Neural cell (in vitro differentiated cells): Measurements from ENCODE around the gene LSM14B. TPM values are rescaled to one million over a fixed set of nuclear protein-coding genes. Genes with fewer than 3 reads are reported as not detected.

ENCODE experiments used
- H2AFZ ChIP-seq: fragments of 200-600, 300-800 bp; sonication (generic), shearing (Covaris generic); 2 replicates; pipeline ENCODE4 v1.6.0; 2014; ENCODE audit warnings: low read depth, mild to moderate bottlenecking, antibody characterized with exemption, low read length, moderate library complexity
- H3F3A ChIP-seq: fragments of 200-600 bp; shearing (Covaris generic); 2 replicates; pipeline ENCODE4 v1.6.1; 2016; ENCODE audit warnings: mild to moderate bottlenecking, moderate library complexity, mixed read lengths, antibody characterized with exemption, low read length; ENCODE audit not compliant: insufficient read depth, poor library complexity, severe bottlenecking
- H3K27ac ChIP-seq: fragments of 200-600, 300-800 bp; sonication (generic), shearing (Covaris generic); 2 replicates; pipeline ENCODE4 v1.5.1; 2014; ENCODE audit warnings: mild to moderate bottlenecking, low read length, moderate library complexity
- H3K27me3 ChIP-seq: fragments of 300-800, 200-600 bp; sonication (generic), shearing (Covaris generic); 2 replicates; pipeline ENCODE4 v1.6.0; 2014; ENCODE audit warnings: mild to moderate bottlenecking, low read depth, low read length, moderate library complexity; ENCODE audit not compliant: insufficient read depth
- H3K36me3 ChIP-seq: fragments of 300-800, 200-600 bp; sonication (generic), shearing (Covaris generic); 2 replicates; pipeline ENCODE4 v1.5.1; 2014; ENCODE audit warnings: mild to moderate bottlenecking, antibody characterized with exemption, low read length, moderate library complexity; ENCODE audit not compliant: insufficient read depth
- H3K4me2 ChIP-seq: fragments of 300-800, 200-600 bp; sonication (generic), shearing (Covaris generic); 2 replicates; pipeline ENCODE4 v1.6.0; 2014; ENCODE audit warnings: mild to moderate bottlenecking, low read length
- H3K4me3 ChIP-seq: fragments of 300-800, 200-600 bp; sonication (generic), shearing (Covaris generic); 2 replicates; pipeline ENCODE4 v1.5.1; 2014; ENCODE audit warnings: mild to moderate bottlenecking, low read length, moderate library complexity
- H3K79me2 ChIP-seq: fragments of 200-600 bp; shearing (Covaris generic); replicated peaks from 2 replicates; pipeline ENCODE4 v1.6.0; 2014; ENCODE audit warnings: mild to moderate bottlenecking, low read length, moderate library complexity; ENCODE audit not compliant: insufficient read depth
- H3K9ac ChIP-seq: fragments of 300-800, 200-600 bp; sonication (generic), shearing (Covaris generic); 2 replicates; pipeline ENCODE4 v1.6.1; 2016; ENCODE audit warnings: mild to moderate bottlenecking, low read length, mixed read lengths
- H3K9me2 ChIP-seq: fragments of 200-600 bp; shearing (Covaris generic); 2 replicates; pipeline ENCODE4 v1.6.1; 2016; ENCODE audit warnings: mild to moderate bottlenecking, low read length, mixed read lengths; ENCODE audit not compliant: insufficient read depth
- H3K9me3 ChIP-seq: fragments of 200-600, 300-800 bp; sonication (generic), shearing (Covaris generic); 2 replicates; pipeline ENCODE4 v1.6.1; 2016; ENCODE audit warnings: mild to moderate bottlenecking, mixed run types, low read length, moderate library complexity, mixed read lengths
- H4K20me1 ChIP-seq: fragments of 200-600 bp; shearing (Covaris generic); 2 replicates; pipeline ENCODE4 v1.6.1; 2016; ENCODE audit warnings: mild to moderate bottlenecking, mixed run types; ENCODE audit not compliant: insufficient read depth
- CTCF ChIP-seq: fragments of 450-650 bp; IDR thresholded peaks from 2 replicates; pipeline ENCODE4 v1.5.1; 2014; ENCODE audit warnings: antibody characterized with exemption, mild to moderate bottlenecking, moderate library complexity; ENCODE audit not compliant: poor library complexity, severe bottlenecking
- EP300 ChIP-seq: fragments of 450-650 bp; conservative IDR thresholded peaks from 2 replicates; pipeline ENCODE4 v1.6.1; 2014; ENCODE audit warnings: antibody characterized with exemption, mild to moderate bottlenecking, moderate library complexity; ENCODE audit not compliant: poor library complexity, severe bottlenecking
- EZH2 ChIP-seq: fragments of 200-600, 300-800 bp; shearing (Covaris generic), sonication (generic); IDR thresholded peaks from 2 replicates; pipeline ENCODE4 v1.6.1; 2014; ENCODE audit warnings: antibody characterized with exemption, low read length, borderline replicate concordance, mild to moderate bottlenecking; ENCODE audit not compliant: insufficient read depth, poor library complexity, severe bottlenecking
- MXI1 ChIP-seq: fragments of 450-650 bp; conservative IDR thresholded peaks from 2 replicates; pipeline ENCODE4 v1.6.1; 2014; ENCODE audit warnings: antibody characterized with exemption, mild to moderate bottlenecking; ENCODE audit not compliant: poor library complexity, severe bottlenecking
- POLR2AphosphoS5 ChIP-seq: IDR thresholded peaks from 2 replicates; pipeline ENCODE4 v1.6.1; 2012
- RAD21 ChIP-seq: fragments of 450-650 bp; conservative IDR thresholded peaks from 2 replicates; pipeline ENCODE4 v1.6.1; 2014; ENCODE audit warnings: antibody characterized with exemption, mild to moderate bottlenecking, moderate library complexity
- SMC3 ChIP-seq: fragments of 450-650 bp; conservative IDR thresholded peaks from 2 replicates; pipeline ENCODE4 v1.6.1; 2014; ENCODE audit warnings: antibody characterized with exemption, mild to moderate bottlenecking, moderate library complexity; ENCODE audit not compliant: poor library complexity
- TAF1 ChIP-seq: IDR thresholded peaks from 2 replicates; pipeline ENCODE4 v1.6.1; 2012; ENCODE audit warnings: low read depth
- polyA plus RNA-seq: library from polyadenylated mRNA; depleted of rRNA; stranded (reverse); fragments of >200 nt; gene quantifications from 2 replicates; pipeline ENCODE4 v1.2.3, GENCODE V29; 2014
- TF ChIP-seq, protein P1 (sequence below): IDR thresholded peaks from 2 replicates; pipeline ENCODE4 v1.6.1; 2012; ENCODE audit warnings: borderline replicate concordance

LSM14B gene
- polyA plus RNA-seq, 1 donor from 2014 or later: 213 TPM

DNA sequence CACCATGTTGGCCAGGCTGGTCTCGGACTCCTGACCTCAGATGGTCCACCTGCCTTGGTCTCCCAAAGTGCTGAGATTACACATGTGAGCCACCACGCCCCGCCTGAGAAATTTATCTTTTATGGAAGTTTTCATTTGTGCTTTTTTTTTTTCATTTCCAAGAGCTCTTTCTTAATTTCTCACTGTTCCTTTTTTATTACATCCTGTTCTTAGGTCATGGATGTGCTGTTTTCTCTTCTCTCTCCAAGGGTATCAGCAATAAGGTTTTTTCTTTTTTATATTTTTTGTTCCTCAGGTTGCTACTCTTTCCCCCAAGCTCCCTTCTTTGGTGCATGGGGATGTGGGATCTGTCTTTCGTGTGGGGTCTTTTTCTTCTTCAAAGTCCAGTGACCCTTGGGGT lies 21.2 kb upstream of the LSM14B start:
- Histone ChIP-seq H3K36me3 (no peaks in the 10 kb centered on the region), H3F3A (no peaks in the 10 kb centered on the region), H3K9me2 (no peaks in the 10 kb centered on the region), H3K9me3 (no peaks in the 10 kb centered on the region), H3K27me3 (no peaks in the 10 kb centered on the region), H4K20me1 (no peaks in the 10 kb centered on the region), H3K4me3 (no peak overlapping the region), H3K9ac (no peak overlapping the region), H3K79me2 (no peaks in the 10 kb centered on the region), H2AFZ (no peak overlapping the region), H3K4me2 (no peak overlapping the region), H3K27ac (no peak overlapping the region)
- TF ChIP-seq SMC3 (no peak), TAF1 (no peak), MXI1 (no peak), POLR2AphosphoS5 (no peak), CTCF (no peak)

DNA sequence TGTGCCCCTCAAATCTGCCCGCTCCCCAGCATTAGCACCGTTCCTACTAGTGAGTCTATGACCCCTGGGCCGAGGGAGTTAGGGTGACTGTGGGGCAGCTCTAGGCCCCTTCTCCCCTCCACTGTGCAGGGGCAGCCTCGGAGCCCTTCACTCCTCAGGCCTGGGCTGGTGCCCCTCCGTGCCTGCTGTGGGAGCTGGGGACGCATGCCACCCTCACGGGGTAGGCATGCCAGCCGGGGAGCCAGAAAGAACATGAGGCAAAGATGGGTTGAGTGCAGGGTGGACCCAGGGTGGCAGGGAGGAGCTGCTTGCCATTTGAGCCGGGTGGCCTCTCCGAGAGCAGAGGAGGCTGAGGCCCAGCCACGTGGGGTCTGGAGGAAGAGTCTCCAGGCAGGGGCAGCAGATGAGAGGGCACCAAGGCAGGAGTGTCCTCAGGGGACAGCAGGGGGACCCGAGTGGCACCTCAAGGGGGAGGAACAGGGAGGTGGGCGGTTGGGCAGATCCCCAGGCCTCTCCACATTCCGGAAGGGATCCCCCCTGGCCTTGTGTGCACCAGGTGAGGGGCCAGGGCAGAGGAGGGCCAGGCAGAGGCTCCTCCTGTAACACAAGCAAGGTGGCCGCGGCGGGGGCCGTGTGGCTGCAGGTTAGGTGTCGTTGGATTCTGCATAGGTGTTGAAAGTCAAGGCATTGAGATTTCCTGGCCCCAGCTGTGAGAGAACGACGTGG lies 18.6 kb upstream of the LSM14B start:
- no peaks in the 10 kb centered on the region for H3K27me3 ChIP-seq
- no peak overlapping the region for H3K27ac ChIP-seq
- H3F3A ChIP-seq: no peaks in the 10 kb centered on the region
- no peak overlapping the region for H3K4me2 ChIP-seq
- H2AFZ ChIP-seq: no peak overlapping the region
- H3K79me2 ChIP-seq: no peaks in the 10 kb centered on the region
- no peaks in the 10 kb centered on the region for H3K9me2 ChIP-seq
- H3K4me3 ChIP-seq: no peak overlapping the region
- H3K9ac ChIP-seq: no peak overlapping the region
- no peaks in the 10 kb centered on the region for H3K9me3 ChIP-seq
- H3K36me3 ChIP-seq: no peaks in the 10 kb centered on the region
- no peaks in the 10 kb centered on the region for H4K20me1 ChIP-seq
- TF ChIP-seq, protein P1, sequence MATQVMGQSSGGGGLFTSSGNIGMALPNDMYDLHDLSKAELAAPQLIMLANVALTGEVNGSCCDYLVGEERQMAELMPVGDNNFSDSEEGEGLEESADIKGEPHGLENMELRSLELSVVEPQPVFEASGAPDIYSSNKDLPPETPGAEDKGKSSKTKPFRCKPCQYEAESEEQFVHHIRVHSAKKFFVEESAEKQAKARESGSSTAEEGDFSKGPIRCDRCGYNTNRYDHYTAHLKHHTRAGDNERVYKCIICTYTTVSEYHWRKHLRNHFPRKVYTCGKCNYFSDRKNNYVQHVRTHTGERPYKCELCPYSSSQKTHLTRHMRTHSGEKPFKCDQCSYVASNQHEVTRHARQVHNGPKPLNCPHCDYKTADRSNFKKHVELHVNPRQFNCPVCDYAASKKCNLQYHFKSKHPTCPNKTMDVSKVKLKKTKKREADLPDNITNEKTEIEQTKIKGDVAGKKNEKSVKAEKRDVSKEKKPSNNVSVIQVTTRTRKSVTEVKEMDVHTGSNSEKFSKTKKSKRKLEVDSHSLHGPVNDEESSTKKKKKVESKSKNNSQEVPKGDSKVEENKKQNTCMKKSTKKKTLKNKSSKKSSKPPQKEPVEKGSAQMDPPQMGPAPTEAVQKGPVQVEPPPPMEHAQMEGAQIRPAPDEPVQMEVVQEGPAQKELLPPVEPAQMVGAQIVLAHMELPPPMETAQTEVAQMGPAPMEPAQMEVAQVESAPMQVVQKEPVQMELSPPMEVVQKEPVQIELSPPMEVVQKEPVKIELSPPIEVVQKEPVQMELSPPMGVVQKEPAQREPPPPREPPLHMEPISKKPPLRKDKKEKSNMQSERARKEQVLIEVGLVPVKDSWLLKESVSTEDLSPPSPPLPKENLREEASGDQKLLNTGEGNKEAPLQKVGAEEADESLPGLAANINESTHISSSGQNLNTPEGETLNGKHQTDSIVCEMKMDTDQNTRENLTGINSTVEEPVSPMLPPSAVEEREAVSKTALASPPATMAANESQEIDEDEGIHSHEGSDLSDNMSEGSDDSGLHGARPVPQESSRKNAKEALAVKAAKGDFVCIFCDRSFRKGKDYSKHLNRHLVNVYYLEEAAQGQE: no peak
- TF ChIP-seq EZH2 (no peak), TAF1 (no peak), SMC3 (no peak), EP300 (no peak), MXI1 (no peak), CTCF (no peak), RAD21 (no peak), POLR2AphosphoS5 (no peak)
